MCF 10A (cell line): Measurements from ENCODE around the gene RAMACL. TPM values are rescaled to one million over a fixed set of nuclear protein-coding genes. Genes with fewer than 3 reads are reported as not detected.

Experiments
- BruUV-seq: library from RNA; stranded (reverse); fragments of 400-500 nt; replicated peaks from 2 replicates; lab custom pipeline; 2021; lab: Mats Ljungman, UMichigan
- CTCF ChIA-PET: fragments of 300-600 bp; sonication (Branson Sonifier 250); formaldehyde crosslinking; extraction: SDS; loops from one replicate; lab custom pipeline; 2021; ENCODE audit warnings: antibody characterized with exemption, inconsistent platforms; lab: Yijun Ruan, JAX
- POLR2A ChIA-PET: fragments of 300-600, 350-650 bp; sonication (Branson Sonifier 250); formaldehyde crosslinking; extraction: SDS; loops from one replicate; lab custom pipeline; 2020; ENCODE audit warnings: antibody characterized with exemption, inconsistent platforms; lab: Yijun Ruan, JAX
- DNase-seq: peaks from one replicate; pipeline ENCODE4 v3.0.0-alpha.2; 2018; ENCODE audit not compliant: unreplicated experiment
- H3K27ac Mint-ChIP-seq: one replicate; pipeline ENCODE4 v1.8.0; 2022; ENCODE audit warnings: mild to moderate bottlenecking, low read depth, mixed read lengths; ENCODE audit not compliant: unreplicated experiment
- H3K27me3 Mint-ChIP-seq: one replicate; pipeline ENCODE4 v1.8.0; 2022; ENCODE audit warnings: mixed read lengths; ENCODE audit not compliant: insufficient read depth, unreplicated experiment
- H3K36me3 Mint-ChIP-seq: one replicate; pipeline ENCODE4 v1.8.0; 2022; ENCODE audit warnings: mild to moderate bottlenecking, moderate library complexity, mixed read lengths; ENCODE audit not compliant: insufficient read depth, unreplicated experiment
- H3K4me1 Mint-ChIP-seq: one replicate; pipeline ENCODE4 v1.8.0; 2022; ENCODE audit warnings: mixed read lengths; ENCODE audit not compliant: insufficient read depth, unreplicated experiment
- H3K4me3 Mint-ChIP-seq: one replicate; pipeline ENCODE4 v1.8.0; 2022; ENCODE audit warnings: mild to moderate bottlenecking, moderate library complexity, mixed read lengths; ENCODE audit not compliant: unreplicated experiment
- H3K9me3 Mint-ChIP-seq: one replicate; pipeline ENCODE4 v1.8.0; 2022; ENCODE audit warnings: mixed read lengths; ENCODE audit not compliant: unreplicated experiment
- CTCF ChIP-seq: fragments of 200-600 bp; IDR thresholded peaks from one replicate; pipeline ENCODE4 v1.8.0; 2022; ENCODE audit warnings: antibody characterized with exemption, mild to moderate bottlenecking; ENCODE audit not compliant: unreplicated experiment
- intact Hi-C: fragments of 100-400 bp; cut with micrococcal nuclease; formaldehyde crosslinking; loops from 2 replicates; pipeline ENCODE4 v1.14.1; 2022
- total RNA-seq: library from RNA; stranded (reverse); gene quantifications from 2 replicates; pipeline ENCODE4 v1.2.3, GENCODE V29; 2022

RAMACL gene
- total RNA-seq, 1 experiment from 2014 or later, result 5.3 TPM

- Mint-ChIP-seq H3K27ac (no peak overlapping the region), H3K9me3 (no peaks in the 10 kb centered on the region), H3K27me3 (no peaks in the 10 kb centered on the region), H3K4me3 (no peak overlapping the region), H3K4me1 (peaks cover 44% of the 10 kb centered on the region), H3K36me3 (peaks cover 60% of the 10 kb centered on the region)
- ChIA-PET CTCF (no interaction called here), POLR2A (no interaction called here)
- TF ChIP-seq CTCF, result no peak
- DNase-seq, result no peak
- intact Hi-C loops, result no loop called here
- BruUV-seq, result no TSS peak
These were observed 23.3 kb downstream of the RAMACL start for GRCh38 chr6:166563200-166563599.

GRCh38 chr6:166562726-166563125 is 23.8 kb downstream of the RAMACL start:
- CTCF ChIA-PET, result interaction anchor here (0.6 kb wide), 1 partner anchor 71 kb away, joined by 3 read pairs; no protein-coding TSS in a partner anchor
- H3K27ac Mint-ChIP-seq, result no peak overlapping the region
- no peak for TF ChIP-seq CTCF

GRCh38 chr6:166561771-166562359 is 24.6 kb downstream of the RAMACL start:
- BruUV-seq, result no TSS peak
- Mint-ChIP-seq H3K27me3 (no peaks in the 10 kb centered on the region), H3K4me1 (peaks cover 50% of the 10 kb centered on the region)

More at GRCh38 chr6:166562726-166563125, 23.8 kb downstream of the RAMACL start:
- no peaks in the 10 kb centered on the region for H3K9me3 Mint-ChIP-seq
- no TSS peak for BruUV-seq
- H3K27me3 Mint-ChIP-seq, result no peaks in the 10 kb centered on the region
- H3K4me3 Mint-ChIP-seq, result no peak overlapping the region
- intact Hi-C loops, result no loop called here
- H3K36me3 Mint-ChIP-seq, result peaks cover 56% of the 10 kb centered on the region
- H3K4me1 Mint-ChIP-seq, result peaks cover 49% of the 10 kb centered on the region
- POLR2A ChIA-PET, result no interaction called here
- no peak for DNase-seq

GRCh38 chr6:166560222-166560621 is 26.3 kb downstream of the RAMACL start:
- intact Hi-C loops, result no loop called here
- no peak overlapping the region for H3K4me3 Mint-ChIP-seq
- DNase-seq, result no peak
- H3K27ac Mint-ChIP-seq, result no peak overlapping the region
- BruUV-seq, result no TSS peak
- no peaks in the 10 kb centered on the region for H3K27me3 Mint-ChIP-seq
- TF ChIP-seq CTCF, result no peak
- POLR2A ChIA-PET, result interaction anchor here (8.4 kb wide), 1 partner anchor 62 kb away, joined by 86 read pairs; no protein-coding TSS in a partner anchor
- CTCF ChIA-PET, result no interaction called here
- H3K36me3 Mint-ChIP-seq, result peaks cover 46% of the 10 kb centered on the region
- peaks cover 58% of the 10 kb centered on the region for H3K4me1 Mint-ChIP-seq
- H3K9me3 Mint-ChIP-seq, result no peaks in the 10 kb centered on the region

More at GRCh38 chr6:166561771-166562359, 24.6 kb downstream of the RAMACL start:
- H3K36me3 Mint-ChIP-seq, result peaks cover 51% of the 10 kb centered on the region
- no peak overlapping the region for H3K27ac Mint-ChIP-seq
- intact Hi-C loops, result no loop called here
- POLR2A ChIA-PET, result no interaction called here
- no peak overlapping the region for H3K4me3 Mint-ChIP-seq
- H3K9me3 Mint-ChIP-seq, result no peaks in the 10 kb centered on the region
- CTCF ChIA-PET, result interaction anchor here (0.6 kb wide), 1 partner anchor 70 kb away, joined by 3 read pairs; no protein-coding TSS in a partner anchor
- TF ChIP-seq CTCF, result no peak
- no peak for DNase-seq
